ENCODE results near the gene ZBTB44.

DNA sequence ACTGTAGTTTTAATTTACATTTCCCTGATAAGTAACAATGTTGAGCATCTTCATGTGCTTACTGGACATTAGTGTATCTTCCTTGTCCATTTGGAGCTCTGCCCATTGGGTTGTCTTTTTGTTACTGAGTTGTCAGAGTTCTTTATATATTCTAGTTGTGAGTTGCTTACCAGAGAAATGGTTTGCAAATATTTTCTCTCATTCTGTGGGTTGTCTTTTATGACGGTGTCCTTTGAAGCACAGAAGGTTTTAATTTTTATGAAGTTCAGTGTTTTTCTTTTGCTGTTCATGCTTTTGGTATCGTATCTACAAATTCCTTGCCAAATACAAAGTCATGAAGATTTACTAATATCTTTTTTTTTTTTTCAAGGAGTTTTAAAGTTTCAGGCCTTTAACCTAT is 42.4 kb downstream of the ZBTB44 start:
- TF ChIP-seq, protein P1, sequence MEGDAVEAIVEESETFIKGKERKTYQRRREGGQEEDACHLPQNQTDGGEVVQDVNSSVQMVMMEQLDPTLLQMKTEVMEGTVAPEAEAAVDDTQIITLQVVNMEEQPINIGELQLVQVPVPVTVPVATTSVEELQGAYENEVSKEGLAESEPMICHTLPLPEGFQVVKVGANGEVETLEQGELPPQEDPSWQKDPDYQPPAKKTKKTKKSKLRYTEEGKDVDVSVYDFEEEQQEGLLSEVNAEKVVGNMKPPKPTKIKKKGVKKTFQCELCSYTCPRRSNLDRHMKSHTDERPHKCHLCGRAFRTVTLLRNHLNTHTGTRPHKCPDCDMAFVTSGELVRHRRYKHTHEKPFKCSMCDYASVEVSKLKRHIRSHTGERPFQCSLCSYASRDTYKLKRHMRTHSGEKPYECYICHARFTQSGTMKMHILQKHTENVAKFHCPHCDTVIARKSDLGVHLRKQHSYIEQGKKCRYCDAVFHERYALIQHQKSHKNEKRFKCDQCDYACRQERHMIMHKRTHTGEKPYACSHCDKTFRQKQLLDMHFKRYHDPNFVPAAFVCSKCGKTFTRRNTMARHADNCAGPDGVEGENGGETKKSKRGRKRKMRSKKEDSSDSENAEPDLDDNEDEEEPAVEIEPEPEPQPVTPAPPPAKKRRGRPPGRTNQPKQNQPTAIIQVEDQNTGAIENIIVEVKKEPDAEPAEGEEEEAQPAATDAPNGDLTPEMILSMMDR (conservative IDR thresholded peaks at IDR 0.05) = no peak
- TF ChIP-seq ZFX (IDR thresholded peaks at IDR 0.05) = no peak

Data from C4-2B (cell line).